Myocyte (in vitro differentiated cells): ENCODE results near the gene RRM2. TPM values are rescaled to one million over a fixed set of nuclear protein-coding genes. Genes with fewer than 3 reads are reported as not detected.
A peak's percentile ranks its signal among the peaks of the same experiment; 100 is the strongest.
"Not testable (repeated sequence)": the region's sequence is repeated elsewhere in the genome, so short reads cannot be mapped to it uniquely, and the experiment has no call there.

ENCODE experiments used
- DNase-seq: peaks from one replicate; pipeline ENCODE4 v3.0.0-alpha.2; 2012; ENCODE audit warnings: low read depth
- total RNA-seq: library from RNA; depleted of rRNA; stranded (reverse); fragments of >200 nt; gene quantifications from 2 replicates; pipeline ENCODE4 v1.2.3, GENCODE V29; 2014

Gene RRM2
- total RNA-seq, 1 donor from 2014 or later, result 0.72 TPM

- no peak for DNase-seq
Observed at GRCh38 chr2:10091182-10091888, 31.2 kb upstream of the RRM2 start.

- not testable (repeated sequence) for DNase-seq
Observed at GRCh38 chr2:10091889-10092244, 30.7 kb upstream of the RRM2 start.

GRCh38 chr2:10094271-10094814, 28.2 kb upstream of the RRM2 start:
- DNase-seq, result no peak

GRCh38 chr2:10095175-10095574, 27.4 kb upstream of the RRM2 start:
- no peak for DNase-seq

GRCh38 chr2:10096641-10097040, 25.9 kb upstream of the RRM2 start:
- no peak for DNase-seq

GRCh38 chr2:10097352-10098148, 25.0 kb upstream of the RRM2 start:
- DNase-seq, result peak; percentile 70

- no peak for DNase-seq
Observed at GRCh38 chr2:10101491-10101890, 21.0 kb upstream of the RRM2 start.

- peak; percentile 21 for DNase-seq
Observed at GRCh38 chr2:10103179-10103578, 19.4 kb upstream of the RRM2 start.

GRCh38 chr2:10104906-10105305, 17.6 kb upstream of the RRM2 start:
- DNase-seq, result not testable (repeated sequence)

GRCh38 chr2:10109311-10109710, 13.2 kb upstream of the RRM2 start:
- no peak for DNase-seq

GRCh38 chr2:10119027-10119325, 3.6 kb upstream of the RRM2 start:
- no peak for DNase-seq

GRCh38 chr2:10119601-10120157, 2.9 kb upstream of the RRM2 start:
- no peak for DNase-seq

- DNase-seq, result peak; percentile 89
Observed at GRCh38 chr2:10120158-10120876, 2.2 kb upstream of the RRM2 start.

- no peak for DNase-seq
Observed at GRCh38 chr2:10120877-10121574, 1.5 kb upstream of the RRM2 start.

GRCh38 chr2:10123281-10123680, 742 bp downstream of the RRM2 start:
- no peak for DNase-seq

GRCh38 chr2:10124538-10125045, 2.1 kb downstream of the RRM2 start:
- peak; percentile 75 for DNase-seq

GRCh38 chr2:10125842-10126631, 3.5 kb downstream of the RRM2 start:
- peak; percentile 28 for DNase-seq

- DNase-seq, result no peak
Observed at GRCh38 chr2:10126632-10127026, 4.1 kb downstream of the RRM2 start.

GRCh38 chr2:10128420-10128819, 5.9 kb downstream of the RRM2 start:
- DNase-seq, result no peak

GRCh38 chr2:10129490-10129889, 7.0 kb downstream of the RRM2 start:
- no peak for DNase-seq
